Cardiac muscle cell (in vitro differentiated cells and primary cell): ENCODE results near the gene TLR1. TPM values are rescaled to one million over a fixed set of nuclear protein-coding genes. Genes with fewer than 3 reads are reported as not detected.
A peak's percentile ranks its signal among the peaks of the same experiment; 100 is the strongest.

Experiments used
- DNase-seq, 2 donors: peaks; one replicate each; pipeline versions ENCODE4 v3.0.0 to v3.0.0-alpha.2; 2010 to 2017; ENCODE audit warnings: low read depth in 1 of 2, low spot score in 1 of 2
- H3K27ac ChIP-seq: fragments of 200-600 bp; sonication (generic); 2 replicates; pipeline ENCODE4 v1.5.1; 2016
- H3K27me3 ChIP-seq: fragments of 200-600 bp; sonication (generic); 2 replicates; pipeline ENCODE4 v1.6.0; 2016; ENCODE audit warnings: control low read depth
- H3K36me3 ChIP-seq: fragments of 200-600 bp; sonication (generic); 2 replicates; pipeline ENCODE4 v1.5.1; 2016; ENCODE audit warnings: control low read depth
- H3K4me1 ChIP-seq: fragments of 200-600 bp; sonication (generic); 2 replicates; pipeline ENCODE4 v1.8.1; 2017; ENCODE audit warnings: low read depth, mild to moderate bottlenecking, mixed run types
- H3K4me3 ChIP-seq: fragments of 200-600 bp; sonication (generic); 2 replicates; pipeline ENCODE4 v1.5.1; 2016; ENCODE audit warnings: mild to moderate bottlenecking
- H3K9me3 ChIP-seq: fragments of 200-600 bp; sonication (generic); 2 replicates; pipeline ENCODE4 v1.5.1; 2017; ENCODE audit warnings: low read depth, mild to moderate bottlenecking, control low read depth
- CTCF ChIP-seq: IDR thresholded peaks from 2 replicates; pipeline ENCODE4 v1.5.1; 2012; ENCODE audit warnings: low read depth, mild to moderate bottlenecking, low read length
- polyA plus RNA-seq: library from polyadenylated mRNA; unstranded; fragments of >200 nt; fragmentation: Nextera tagmentation; extraction: Ambion mirVana; gene quantifications from 2 replicates; pipeline ENCODE4 v1.2.1, GENCODE V29; 2016
- total RNA-seq: library from RNA; depleted of rRNA; stranded (reverse); fragments of >200 nt; gene quantifications from 2 replicates; pipeline ENCODE4 v1.2.3, GENCODE V29; 2016

The TLR1 gene
- total and polyA plus RNA-seq, 2 experiments from 2014 or later, result 0.30 TPM; not detected in 1

- DNase-seq, result no peak
- TF ChIP-seq CTCF, result no peak
- Histone ChIP-seq H3K4me3 (no peak overlapping the region), H3K36me3 (no peaks in the 10 kb centered on the region), H3K9me3 (no peaks in the 10 kb centered on the region), H3K4me1 (no peaks in the 10 kb centered on the region), H3K27me3 (no peaks in the 10 kb centered on the region), H3K27ac (no peak overlapping the region)
Measured at GRCh38 chr4:38795087-38795486, 9.5 kb downstream of the TLR1 start.

DNA sequence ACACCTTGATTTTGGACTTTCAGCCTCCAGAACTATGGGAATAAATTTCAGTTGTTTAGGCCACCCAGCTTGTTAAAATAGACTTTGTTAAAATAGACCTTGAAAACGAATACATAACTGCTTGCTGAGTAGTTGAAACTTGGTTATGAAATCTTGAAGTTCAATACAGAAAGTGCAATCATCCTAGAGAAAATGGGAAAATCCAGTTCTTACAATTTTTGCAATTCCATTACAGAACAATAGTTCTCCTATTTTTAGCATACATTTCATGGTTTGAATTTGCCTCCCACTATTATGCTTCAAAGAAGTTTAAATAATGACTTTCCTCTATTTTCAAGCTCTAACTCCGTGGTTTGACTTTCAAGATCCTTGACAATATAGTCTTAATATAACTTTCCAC lies 10.5 kb downstream of the TLR1 start:
- no peak for TF ChIP-seq CTCF
- no peaks in the 10 kb centered on the region for H3K27me3 ChIP-seq
- no peaks in the 10 kb centered on the region for H3K4me1 ChIP-seq
- no peaks in the 10 kb centered on the region for H3K9me3 ChIP-seq
- H3K36me3 ChIP-seq, result no peaks in the 10 kb centered on the region
- H3K4me3 ChIP-seq, result no peak overlapping the region
- H3K27ac ChIP-seq, result no peak overlapping the region
- no peak for DNase-seq

DNA sequence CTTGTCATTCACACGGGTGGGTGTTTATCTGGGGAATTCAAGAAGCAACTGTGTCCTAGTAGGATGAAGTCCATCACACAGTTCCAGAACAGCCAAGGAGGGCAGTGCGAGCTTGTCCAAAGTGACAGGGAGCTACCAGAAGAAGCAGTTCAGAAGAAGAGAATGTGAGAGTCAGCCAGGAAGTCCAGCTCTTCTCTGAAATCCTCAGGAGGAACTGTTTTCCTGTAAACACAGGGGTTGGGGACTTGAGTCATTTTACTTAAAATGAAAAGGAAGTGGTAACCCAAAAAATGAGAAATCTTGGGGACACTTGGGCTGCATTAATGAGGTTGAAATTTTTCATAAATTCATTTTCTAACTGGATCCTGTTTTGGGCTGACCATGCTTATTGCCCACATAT lies 13.6 kb downstream of the TLR1 start:
- no peak for DNase-seq
- Histone ChIP-seq H3K27me3 (no peaks in the 10 kb centered on the region), H3K4me1 (no peaks in the 10 kb centered on the region), H3K27ac (no peak overlapping the region), H3K4me3 (no peak overlapping the region), H3K9me3 (no peaks in the 10 kb centered on the region), H3K36me3 (no peaks in the 10 kb centered on the region)
- TF ChIP-seq CTCF, result no peak

DNA sequence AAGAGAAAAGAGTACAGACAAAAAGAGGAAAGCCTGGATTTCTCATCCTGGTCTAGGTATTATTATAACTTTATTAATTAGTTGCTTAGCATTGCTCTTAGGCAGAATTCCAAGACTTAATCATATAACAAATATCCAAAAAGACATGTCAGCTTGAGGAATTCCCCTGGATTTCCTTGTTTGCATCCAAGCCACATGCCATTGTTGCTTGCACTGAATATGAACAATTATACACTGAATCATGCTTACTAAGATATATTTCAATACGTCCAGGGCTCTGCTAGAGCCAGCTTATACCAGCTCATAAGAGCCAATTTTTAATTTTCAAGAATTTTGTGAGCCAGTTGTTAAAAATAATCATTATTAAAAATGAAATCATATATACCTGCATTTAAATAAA lies 16.3 kb downstream of the TLR1 start:
- Histone ChIP-seq H3K27ac (no peak overlapping the region), H3K4me3 (no peak overlapping the region), H3K9me3 (no peaks in the 10 kb centered on the region), H3K36me3 (no peaks in the 10 kb centered on the region), H3K27me3 (no peaks in the 10 kb centered on the region), H3K4me1 (no peaks in the 10 kb centered on the region)
- TF ChIP-seq CTCF, result no peak
- peak in 1 of 2 donors; percentile 14 for DNase-seq

- H3K27ac ChIP-seq, result no peak overlapping the region
- no peaks in the 10 kb centered on the region for H3K36me3 ChIP-seq
- no peak overlapping the region for H3K4me3 ChIP-seq
- H3K27me3 ChIP-seq, result no peaks in the 10 kb centered on the region
- TF ChIP-seq CTCF, result no peak
- no peaks in the 10 kb centered on the region for H3K4me1 ChIP-seq
- DNase-seq, result no peak
- no peaks in the 10 kb centered on the region for H3K9me3 ChIP-seq
Measured at GRCh38 chr4:38787693-38788092, 16.9 kb downstream of the TLR1 start.

- Histone ChIP-seq H3K27me3 (no peaks in the 10 kb centered on the region), H3K4me1 (no peaks in the 10 kb centered on the region), H3K4me3 (no peak overlapping the region), H3K27ac (no peak overlapping the region), H3K9me3 (no peaks in the 10 kb centered on the region), H3K36me3 (no peaks in the 10 kb centered on the region)
- DNase-seq, result no peak
- TF ChIP-seq CTCF, result no peak
Measured at GRCh38 chr4:38785901-38786402, 18.6 kb downstream of the TLR1 start.
